Hematopoietic multipotent progenitor cell treated with erythropoietin and hydrocortisone succinate and interleukin-3 and kit ligand, for 15 days (in vitro differentiated cells): ENCODE data around the gene LAMC3.
"Not testable (repeated sequence)": the region's sequence is repeated elsewhere in the genome, so short reads cannot be mapped to it uniquely, and the experiment has no call there.

Experiments
- DNase-seq: peaks from one replicate; pipeline ENCODE4 v3.0.0-alpha.2; 2015; ENCODE audit warnings: low spot score

Gene LAMC3

GRCh38 chr9:131028931-131029573 lies 20.1 kb downstream of the LAMC3 start:
- DNase-seq = no peak

- DNase-seq = no peak
These were observed 20.6 kb downstream of the LAMC3 start for GRCh38 chr9:131029574-131029952.

DNA sequence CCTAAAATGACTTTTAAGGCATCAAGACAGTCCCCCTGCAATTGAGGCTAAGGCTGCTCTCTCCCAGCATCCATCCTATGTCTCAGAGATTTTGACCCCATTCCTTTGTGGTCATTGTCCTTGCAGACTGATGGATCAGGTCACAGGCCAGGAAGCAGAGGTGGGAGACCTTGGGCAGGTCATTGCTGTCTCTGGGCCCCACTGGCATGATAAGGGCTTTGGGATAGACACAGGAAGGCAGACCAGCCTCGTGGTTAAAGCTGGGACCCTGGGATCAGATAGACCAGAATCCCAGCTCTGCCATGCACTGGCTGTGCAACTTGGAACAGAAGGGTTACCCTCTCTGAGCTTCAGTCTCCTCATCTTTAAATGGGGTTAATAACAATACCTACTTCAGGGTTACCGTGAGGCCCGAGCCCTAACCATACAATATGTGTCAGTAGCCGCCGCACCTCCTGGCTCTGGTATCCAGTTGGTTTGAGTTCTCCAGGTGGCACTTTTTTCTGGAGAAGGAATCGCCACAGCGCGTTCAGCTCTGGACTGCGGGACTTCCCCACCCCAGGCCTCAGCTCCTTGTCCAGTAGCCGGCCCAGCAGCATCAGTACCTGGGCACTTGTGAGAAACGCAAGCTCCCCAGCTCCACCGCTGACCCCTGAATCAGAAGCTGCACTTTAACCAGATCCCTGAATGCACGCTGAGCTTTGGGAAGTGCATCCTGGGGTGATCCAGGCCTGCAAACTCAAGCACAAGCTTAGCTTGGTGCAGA lies 21.4 kb downstream of the LAMC3 start:
- DNase-seq = no peak

GRCh38 chr9:131031005-131031641 lies 22.1 kb downstream of the LAMC3 start:
- DNase-seq = no peak

DNA sequence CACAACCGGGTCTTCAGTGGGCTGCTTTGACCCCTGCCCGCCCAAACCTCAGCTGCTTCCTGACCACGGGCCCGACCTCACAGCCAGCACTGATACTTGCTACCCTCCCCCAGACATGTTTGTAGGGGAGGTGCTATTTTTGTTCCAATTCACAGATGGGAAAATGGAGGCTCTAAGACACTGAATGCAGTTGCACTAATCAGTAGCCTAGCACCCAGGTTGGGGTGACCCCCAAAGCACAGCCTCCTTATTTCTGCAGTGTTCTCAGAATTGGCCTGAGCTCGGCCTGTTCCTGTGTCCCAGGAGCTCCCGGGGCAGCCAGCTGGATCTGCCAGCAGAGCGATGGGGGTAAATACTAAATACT lies 22.6 kb downstream of the LAMC3 start:
- DNase-seq = no peak

GRCh38 chr9:131032384-131032783 lies 23.4 kb downstream of the LAMC3 start:
- DNase-seq = no peak

- DNase-seq = no peak
These were observed 24.6 kb downstream of the LAMC3 start for GRCh38 chr9:131033269-131034224.

GRCh38 chr9:131034268-131034667 lies 25.3 kb downstream of the LAMC3 start:
- no peak for DNase-seq

- not testable (repeated sequence) for DNase-seq
These were observed 25.8 kb downstream of the LAMC3 start for GRCh38 chr9:131034749-131035148.

GRCh38 chr9:131035548-131035947 lies 26.6 kb downstream of the LAMC3 start:
- no peak for DNase-seq

DNA sequence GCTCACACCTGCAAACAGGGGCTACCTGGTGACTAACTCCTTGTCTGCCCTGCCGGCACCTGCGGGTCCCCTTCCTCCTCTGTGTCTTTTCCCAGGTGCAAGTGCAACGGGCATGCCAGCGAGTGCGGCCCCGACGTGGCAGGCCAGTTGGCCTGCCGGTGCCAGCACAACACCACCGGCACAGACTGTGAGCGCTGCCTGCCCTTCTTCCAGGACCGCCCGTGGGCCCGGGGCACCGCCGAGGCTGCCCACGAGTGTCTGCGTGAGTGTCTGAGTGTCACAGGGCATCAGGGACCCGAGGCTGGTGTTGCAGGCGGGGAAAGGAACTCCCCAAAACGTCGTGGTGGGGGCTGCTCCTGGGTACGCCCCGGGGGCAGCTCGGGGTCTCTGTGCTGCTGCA lies 27.1 kb downstream of the LAMC3 start:
- DNase-seq = no peak

DNA sequence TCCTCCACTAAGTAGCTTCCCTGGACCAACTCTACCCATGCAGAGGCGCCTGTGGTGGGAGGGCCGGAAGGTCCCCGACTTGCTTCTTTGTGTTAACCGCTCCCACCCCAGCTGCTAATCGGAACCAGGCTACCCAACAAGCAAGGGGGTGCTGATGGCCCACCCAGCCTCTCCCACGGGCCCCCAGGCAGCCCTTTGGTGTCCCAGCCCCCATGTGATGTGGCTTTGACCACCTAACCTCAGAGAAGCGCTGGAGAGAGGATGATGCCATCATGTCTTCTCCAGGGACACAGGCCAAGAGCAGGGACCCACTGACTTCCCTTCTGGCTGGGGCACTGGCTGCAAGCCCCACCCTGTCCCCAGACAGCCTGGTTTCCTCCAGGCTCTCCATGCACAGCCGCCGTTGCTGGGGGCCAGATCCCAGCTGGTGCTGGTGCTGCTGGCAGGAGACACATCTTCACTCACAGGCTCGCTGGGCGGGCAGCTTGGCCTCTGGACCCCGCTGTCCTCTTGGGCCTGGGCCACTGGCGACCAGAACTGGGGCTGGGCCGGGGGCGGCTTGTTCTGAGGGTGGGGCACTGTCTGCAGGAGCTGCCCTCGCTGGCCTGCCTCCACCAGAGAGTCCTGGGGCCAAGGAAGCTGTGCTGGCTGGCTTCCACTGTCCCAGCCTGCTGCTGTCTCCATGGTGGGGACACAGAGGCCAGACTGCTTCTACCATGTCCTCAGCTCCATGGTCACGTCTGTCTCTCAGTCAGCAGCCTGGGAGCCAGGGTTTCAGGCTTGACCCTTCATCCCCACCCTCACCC lies 27.8 kb downstream of the LAMC3 start:
- no peak for DNase-seq

DNA sequence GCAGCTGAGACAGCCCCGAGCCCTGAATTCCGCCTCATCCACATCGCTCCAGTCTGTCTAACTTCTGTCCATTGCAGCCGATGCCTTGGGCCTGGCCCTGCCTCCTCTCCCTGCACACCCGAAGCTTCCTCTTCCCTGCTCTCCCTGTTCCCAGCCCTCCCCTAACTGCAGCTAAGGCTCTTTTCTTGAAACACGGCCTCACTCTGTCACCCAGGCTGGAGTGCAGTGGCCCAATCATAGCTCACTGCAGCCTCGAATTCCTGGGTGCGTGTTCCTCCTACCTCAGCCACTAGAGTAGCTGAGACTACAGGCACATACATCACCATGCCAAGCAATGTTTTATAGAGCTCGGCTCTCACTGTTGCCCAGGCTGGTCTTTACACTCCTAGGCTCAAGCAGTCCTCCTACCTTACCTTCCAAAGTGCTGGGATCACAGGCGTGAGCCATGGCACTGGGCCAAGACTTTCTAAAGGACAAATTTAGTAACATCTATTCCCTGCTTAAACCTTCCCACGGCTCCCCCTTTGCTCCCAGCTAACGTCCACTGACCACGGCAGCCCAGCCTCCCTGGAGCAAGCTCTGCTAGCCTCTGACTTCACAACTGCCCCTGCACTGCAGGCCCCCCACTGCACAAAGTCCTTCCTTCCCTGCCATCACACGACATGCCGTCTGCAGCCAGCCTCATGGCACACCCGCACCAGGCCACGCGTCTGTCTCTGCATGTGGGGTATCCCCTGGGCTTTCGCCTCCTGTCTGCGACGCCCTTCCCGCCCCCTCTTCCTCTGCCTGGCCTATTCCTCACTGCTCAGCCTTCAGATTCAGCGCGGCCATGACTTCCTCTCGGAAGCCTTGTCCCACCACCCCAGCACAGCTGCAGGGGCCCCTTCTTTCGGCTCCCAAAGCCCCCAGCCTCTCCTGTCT lies 28.6 kb downstream of the LAMC3 start:
- DNase-seq = no peak

- no peak for DNase-seq
These were observed 29.5 kb downstream of the LAMC3 start for GRCh38 chr9:131038256-131039128.

DNA sequence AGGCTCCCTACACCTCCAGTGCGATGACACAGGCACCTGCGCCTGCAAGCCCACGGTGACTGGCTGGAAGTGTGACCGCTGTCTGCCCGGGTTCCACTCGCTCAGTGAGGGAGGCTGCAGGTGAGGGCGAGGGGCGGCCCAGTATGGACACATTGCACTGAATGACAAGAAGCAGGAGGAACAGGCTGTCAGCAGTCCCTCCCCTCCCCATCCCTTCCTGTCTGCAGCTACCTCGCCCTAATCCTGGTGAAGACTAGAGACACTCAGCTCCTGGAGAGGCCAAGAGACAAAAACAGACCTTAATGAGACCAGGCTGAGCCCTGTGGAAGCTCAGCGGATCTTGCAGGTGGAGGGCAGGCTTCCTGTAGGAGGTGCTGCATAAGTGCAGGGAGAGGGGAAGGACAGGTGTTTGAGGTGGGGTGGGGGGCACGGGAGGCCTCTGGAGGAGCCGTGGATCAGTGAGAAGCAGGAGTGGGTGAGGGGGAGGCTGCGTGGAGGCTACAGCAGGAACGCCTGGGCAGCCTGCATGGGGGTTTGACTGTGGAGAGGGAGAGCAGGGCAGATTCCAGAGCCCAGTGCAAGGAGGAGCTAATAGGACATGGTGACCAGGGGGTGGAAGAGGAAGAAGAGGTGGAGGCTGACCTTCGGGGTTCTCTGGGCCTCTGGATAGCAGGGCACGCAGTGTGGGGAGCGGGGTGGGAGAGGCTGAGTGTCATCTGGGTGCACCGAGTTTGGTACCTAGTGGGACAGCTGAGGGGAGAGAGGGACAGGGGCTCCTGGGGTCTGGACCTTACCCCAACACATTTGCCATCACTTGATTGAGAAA lies 30.4 kb downstream of the LAMC3 start:
- no peak for DNase-seq

DNA sequence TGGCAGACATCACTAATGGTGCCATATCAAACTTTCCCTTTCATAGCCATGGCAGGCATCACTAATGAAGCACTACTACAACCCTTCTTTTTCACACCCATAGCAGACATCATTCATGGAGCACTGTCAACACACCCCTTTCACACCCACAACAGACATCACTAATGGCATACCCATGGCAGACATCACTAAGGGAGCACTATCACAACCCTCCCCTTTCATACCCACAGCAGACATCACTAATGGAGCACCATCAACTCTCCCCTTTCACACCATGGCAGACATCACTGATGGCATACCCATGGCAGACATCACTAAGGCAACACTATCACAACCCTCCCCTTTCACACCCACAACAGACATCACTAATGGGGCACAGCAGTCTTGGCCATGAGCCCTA lies 33.7 kb downstream of the LAMC3 start:
- no peak for DNase-seq

DNA sequence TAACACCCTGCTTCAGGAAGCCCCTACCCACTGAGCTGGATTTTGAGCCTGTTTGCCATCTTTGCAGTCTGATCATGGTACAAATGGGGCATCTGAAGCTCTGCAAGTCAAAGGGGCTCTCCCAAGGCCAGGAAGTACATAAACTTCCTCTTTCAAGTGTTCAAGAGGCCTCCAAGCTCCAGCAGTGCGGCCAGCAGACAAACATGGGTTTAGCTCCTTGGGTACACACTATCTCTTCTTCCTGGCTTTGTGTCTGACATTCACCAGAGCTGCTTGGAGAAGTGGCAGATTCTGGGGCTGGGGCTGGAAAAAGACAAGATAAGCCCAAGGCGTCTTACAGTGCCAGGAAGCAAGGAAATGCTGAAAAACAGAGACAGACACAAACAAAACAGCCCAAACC lies 34.1 kb downstream of the LAMC3 start:
- DNase-seq = no peak

GRCh38 chr9:131043646-131044045 lies 34.7 kb downstream of the LAMC3 start:
- no peak for DNase-seq
